H9 (cell line): Measurements from ENCODE around the gene ACBD6. TPM values are rescaled to one million over a fixed set of nuclear protein-coding genes. Genes with fewer than 3 reads are reported as not detected.

Source experiments
- DNase-seq: peaks from one replicate; pipeline ENCODE4 v3.0.0-alpha.2; 2017
- H2AFZ ChIP-seq: one replicate; pipeline ENCODE4 v1.6.1; 2013; ENCODE audit warnings: mild to moderate bottlenecking, low read length, control low read depth, moderate library complexity
- H2AK5ac ChIP-seq: 2 replicates; pipeline ENCODE4 v1.6.1; 2013; ENCODE audit warnings: low read length, control low read depth, mixed read lengths; ENCODE audit not compliant: insufficient read length
- H2BK120ac ChIP-seq: one replicate; pipeline ENCODE4 v1.6.1; 2013; ENCODE audit warnings: low read depth, mild to moderate bottlenecking, low read length, control low read depth, inconsistent platforms; ENCODE audit not compliant: poor library complexity, severe bottlenecking
- H2BK12ac ChIP-seq: 2 replicates; pipeline ENCODE4 v1.6.1; 2013; ENCODE audit warnings: low read length, control low read depth, mixed read lengths, low read depth; ENCODE audit not compliant: insufficient read length
- H2BK15ac ChIP-seq: 2 replicates; pipeline ENCODE4 v1.6.1; 2013; ENCODE audit warnings: low read depth, low read length, control low read depth
- H2BK20ac ChIP-seq: one replicate; pipeline ENCODE4 v1.6.1; 2013; ENCODE audit warnings: low read depth, mild to moderate bottlenecking, low read length, control low read depth, inconsistent platforms; ENCODE audit not compliant: poor library complexity, severe bottlenecking
- H2BK5ac ChIP-seq: 2 replicates; pipeline ENCODE4 v1.6.1; 2013; ENCODE audit warnings: low read length, control low read depth, mixed read lengths; ENCODE audit not compliant: insufficient read length
- H3K14ac ChIP-seq: 2 replicates; pipeline ENCODE4 v1.6.1; 2013; ENCODE audit warnings: low read length, control low read depth; ENCODE audit not compliant: insufficient read depth
- H3K18ac ChIP-seq: 2 replicates; pipeline ENCODE4 v1.6.1; 2013; ENCODE audit warnings: low read depth, mild to moderate bottlenecking, mixed read lengths, low read length, control low read depth; ENCODE audit not compliant: insufficient read length
- H3K23ac ChIP-seq: 2 replicates; pipeline ENCODE4 v1.6.1; 2013; ENCODE audit warnings: low read length, control low read depth, mixed read lengths, low read depth; ENCODE audit not compliant: insufficient read length
- H3K23me2 ChIP-seq: 2 replicates; pipeline ENCODE4 v1.6.1; 2013; ENCODE audit warnings: low read depth, mild to moderate bottlenecking, mixed read lengths, low read length, control low read depth; ENCODE audit not compliant: insufficient read length, poor library complexity, severe bottlenecking
- H3K27ac ChIP-seq: 2 replicates; pipeline ENCODE4 v1.5.1; 2013; ENCODE audit warnings: low read length, control low read depth, mixed read lengths, low read depth; ENCODE audit not compliant: insufficient read length
- H3K27me3 ChIP-seq: 2 replicates; pipeline ENCODE4 v1.6.1; 2013; ENCODE audit warnings: low read length, control low read depth, inconsistent platforms; ENCODE audit not compliant: insufficient read depth
- H3K4ac ChIP-seq: 2 replicates; pipeline ENCODE4 v1.6.1; 2013; ENCODE audit warnings: low read depth, mild to moderate bottlenecking, control low read depth, inconsistent platforms, low read length, moderate library complexity
- H3K4me1 ChIP-seq: 2 replicates; pipeline ENCODE4 v1.6.1; 2013; ENCODE audit warnings: low read length, control low read depth, inconsistent platforms; ENCODE audit not compliant: insufficient read depth
- H3K4me2 ChIP-seq: 2 replicates; pipeline ENCODE4 v1.6.1; 2013; ENCODE audit warnings: low read length, control low read depth, mixed read lengths; ENCODE audit not compliant: insufficient read length, insufficient read depth
- H3K56ac ChIP-seq: 2 replicates; pipeline ENCODE4 v1.6.1; 2013; ENCODE audit warnings: low read depth, mild to moderate bottlenecking, mixed read lengths, low read length, control low read depth; ENCODE audit not compliant: insufficient read length
- H3K79me1 ChIP-seq: 2 replicates; pipeline ENCODE4 v1.6.1; 2013; ENCODE audit warnings: low read depth, mild to moderate bottlenecking, moderate library complexity, low read length, control low read depth, inconsistent platforms; ENCODE audit not compliant: insufficient read depth, poor library complexity, severe bottlenecking
- H3K79me2 ChIP-seq: 2 replicates; pipeline ENCODE4 v1.6.1; 2013; ENCODE audit warnings: low read length, control low read depth, inconsistent platforms; ENCODE audit not compliant: insufficient read depth
- H3K9ac ChIP-seq: 2 replicates; pipeline ENCODE4 v1.6.1; 2013; ENCODE audit warnings: low read length, control low read depth, mixed read lengths; ENCODE audit not compliant: insufficient read length; ENCODE audit errors: extremely low read depth
- H3K9me3 ChIP-seq: one replicate; pipeline ENCODE4 v1.6.1; 2013; ENCODE audit warnings: low read depth, low read length, inconsistent platforms; ENCODE audit not compliant: control insufficient read depth
- H3T11ph ChIP-seq: one replicate; pipeline ENCODE4 v1.6.1; 2013; ENCODE audit warnings: mild to moderate bottlenecking, low read length, control low read depth, inconsistent platforms
- H4K20me1 ChIP-seq: one replicate; pipeline ENCODE4 v1.6.1; 2013; ENCODE audit not compliant: control insufficient read depth, insufficient read length, insufficient read depth
- H4K5ac ChIP-seq: 2 replicates; pipeline ENCODE4 v1.6.1; 2013; ENCODE audit warnings: low read depth, mild to moderate bottlenecking, mixed read lengths, low read length, control low read depth; ENCODE audit not compliant: insufficient read length
- H4K8ac ChIP-seq: replicated peaks from 2 replicates; pipeline ENCODE4 v1.6.1; 2013; ENCODE audit warnings: low read length, control low read depth, mixed read lengths, low read depth; ENCODE audit not compliant: insufficient read length
- H4K91ac ChIP-seq: 2 replicates; pipeline ENCODE4 v1.6.1; 2013; ENCODE audit warnings: low read depth, mild to moderate bottlenecking, moderate library complexity, mixed read lengths, low read length, control low read depth; ENCODE audit not compliant: insufficient read length
- H3K27ac Mint-ChIP-seq, 3 experiments: 2 replicates in 2 of 3; 3 replicates in 1 of 3; pipeline ENCODE4 v1.8.0; 2020 to 2021; ENCODE audit warnings: mixed read lengths in 3 of 3, mild to moderate bottlenecking in 1 of 3, moderate library complexity in 1 of 3
- H3K27me3 Mint-ChIP-seq: 2 replicates; pipeline ENCODE4 v1.8.0; 2021; ENCODE audit warnings: low read depth, mild to moderate bottlenecking, moderate library complexity, mixed read lengths
- H3K36me3 Mint-ChIP-seq, 3 experiments: 2 replicates in 2 of 3; 3 replicates in 1 of 3; pipeline ENCODE4 v1.8.0; 2020 to 2021; ENCODE audit warnings: low read depth in 3 of 3, mixed read lengths in 3 of 3; ENCODE audit not compliant: insufficient read depth in 1 of 3
- H3K4me1 Mint-ChIP-seq, 2 experiments: 2 replicates each; pipeline ENCODE4 v1.8.0; 2020; ENCODE audit warnings: mixed read lengths in 2 of 2
- H3K4me3 Mint-ChIP-seq, 2 experiments: 2 replicates in 1 of 2; 3 replicates in 1 of 2; pipeline ENCODE4 v1.8.0; 2020 to 2021; ENCODE audit warnings: mild to moderate bottlenecking in 2 of 2, mixed read lengths in 2 of 2, moderate library complexity in 1 of 2
- H3K9me3 Mint-ChIP-seq, 2 experiments: 2 replicates in 1 of 2; 3 replicates in 1 of 2; pipeline ENCODE4 v1.8.0; 2020; ENCODE audit warnings: mild to moderate bottlenecking in 2 of 2, mixed read lengths in 2 of 2, moderate library complexity in 1 of 2
- CTCF ChIP-seq: fragments of 200-600 bp; sonication (generic); conservative IDR thresholded peaks from 3 replicates; pipeline ENCODE4 v1.8.0; 2021; ENCODE audit warnings: antibody characterized with exemption, mild to moderate bottlenecking
- WGBS: extraction: QIAGEN DNeasy Blood & Tissue Kit; methylation state at CpG from one replicate; pipeline ENCODE4 v1.1.7; 2013; ENCODE audit warnings: missing lambda C conversion rate, low lambda C conversion rate, mixed read lengths; ENCODE audit not compliant: insufficient read length; ENCODE audit errors: extremely low coverage; 5-methylcytosine and 5-hydroxymethylcytosine counted together
- total RNA-seq: library from RNA; stranded (reverse); gene quantifications from 2 replicates; pipeline ENCODE4 v1.2.1, GENCODE V29; 2021

Gene ACBD6
- total RNA-seq, 1 experiment from 2014 or later, result 51.4 TPM

DNA sequence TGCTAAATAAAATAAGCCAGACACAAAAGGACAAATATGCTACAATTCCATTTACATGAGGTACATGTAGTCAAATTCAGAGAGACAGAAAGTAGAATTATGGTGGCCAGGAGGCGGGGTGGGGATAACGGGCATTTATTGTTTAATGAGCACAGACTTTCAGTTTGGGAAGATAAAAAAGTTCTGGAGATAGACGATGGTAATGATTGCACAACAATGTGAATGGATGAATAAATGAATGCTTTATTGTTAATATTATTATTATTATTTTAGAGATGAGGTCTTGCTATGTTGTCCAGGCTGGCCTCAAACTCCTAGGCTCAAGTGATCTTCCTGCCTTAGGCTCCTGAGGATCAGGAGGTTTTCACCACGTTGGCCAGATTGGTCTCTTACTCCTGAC is 150.4 kb downstream of the ACBD6 start:
- Histone ChIP-seq H3K27me3 (no peaks in the 10 kb centered on the region), H4K5ac (no peak overlapping the region), H3K4ac (no peak overlapping the region), H2AFZ (no peak overlapping the region), H2BK120ac (no peak overlapping the region), H2BK20ac (no peak overlapping the region), H2BK5ac (no peak overlapping the region), H3K79me1 (no peaks in the 10 kb centered on the region), H3K14ac (no peak overlapping the region), H2AK5ac (no peak overlapping the region), H3K9ac (no peak overlapping the region), H3T11ph (no peak overlapping the region), H4K20me1 (no peaks in the 10 kb centered on the region), H2BK12ac (no peak overlapping the region), H3K79me2 (no peaks in the 10 kb centered on the region), H3K18ac (no peak overlapping the region), H3K23ac (no peak overlapping the region), H3K4me2 (no peak overlapping the region), H3K56ac (no peak overlapping the region), H3K23me2 (no peaks in the 10 kb centered on the region), H4K91ac (no peak overlapping the region), H4K8ac (no peak overlapping the region), H3K9me3 (no peaks in the 10 kb centered on the region), H3K4me1 (peaks cover 3% of the 10 kb centered on the region; the same call in 1 of the 2 replicates), H3K27ac (no peak overlapping the region), H2BK15ac (no peak overlapping the region)
- Mint-ChIP-seq H3K4me3 (no peak overlapping the region), H3K36me3 (0 out of 7 replicates have a peak, but pooled peaks cover 0 to 3% (median 0%) of the 10 kb centered on the region in 3 experiments), H3K4me1 (peaks cover 10 to 23% of the 10 kb centered on the region in 2 experiments), H3K27ac (no peak overlapping the region), H3K9me3 (no peaks in the 10 kb centered on the region), H3K27me3 (no peaks in the 10 kb centered on the region)
- no peak for TF ChIP-seq CTCF
- DNase-seq, result no peak
- no CpG with 5 or more reads among the region's 4 CpGs for WGBS
